B cell (primary cell): ENCODE results near the gene KLC4. TPM values are rescaled to one million over a fixed set of nuclear protein-coding genes. Genes with fewer than 3 reads are reported as not detected.

Experiments
- ATAC-seq: fragments of 200-7000 bp; cut with Tn5 transposase; one replicate; pipeline ENCODE4 v1.10.0; 2021; ENCODE audit warnings: low read depth, mild to moderate bottlenecking, moderate number of reproducible peaks, moderate library complexity
- CTCF ChIA-PET: fragments of 350-600 bp; sonication (Branson Sonifier 250); formaldehyde crosslinking; loops from one replicate; lab custom pipeline; 2021; ENCODE audit warnings: antibody characterized with exemption, inconsistent platforms; lab: Charles Lee
- POLR2A ChIA-PET: fragments of 350-600 bp; sonication (Branson Sonifier 250); formaldehyde crosslinking; loops from one replicate; lab custom pipeline; 2021; ENCODE audit warnings: antibody characterized with exemption; lab: Charles Lee
- DNase-seq: peaks from one replicate; pipeline ENCODE4 v3.0.0; 2013
- H2AFZ ChIP-seq: 2 replicates; pipeline ENCODE4 v1.6.1; 2012; ENCODE audit warnings: mild to moderate bottlenecking, low read depth, low read length; ENCODE audit not compliant: insufficient read depth, poor library complexity, severe bottlenecking
- H3K27ac ChIP-seq, 2 donors: 1 replicate in 1 of 2; 2 replicates in 1 of 2; pipeline ENCODE4 v1.5.1; 2012 to 2013; ENCODE audit warnings: low read length in 2 of 2, mild to moderate bottlenecking in 2 of 2, moderate library complexity in 1 of 2
- H3K27me3 ChIP-seq, 4 experiments: fragments of 200-600 bp in 1 of 4; sonication (generic) in 1 of 4; replicated peaks in 1 of 4; 1 replicate in 2 of 4; 2 replicates in 2 of 4; pipeline versions ENCODE4 v1.6.1 to v1.7.0; 2013 to 2016; ENCODE audit warnings: low read length in 3 of 4, mild to moderate bottlenecking in 2 of 4, mixed read lengths in 1 of 4, moderate library complexity in 1 of 4; ENCODE audit not compliant: insufficient read depth in 4 of 4, control insufficient read depth in 3 of 4; ENCODE audit errors: control extremely low read depth in 1 of 4
- H3K36me3 ChIP-seq, 2 experiments: replicated peaks in 1 of 2; 1 replicate in 1 of 2; 2 replicates in 1 of 2; pipeline versions ENCODE4 v1.6.1 to v1.7.1; 2013; ENCODE audit warnings: low read length in 1 of 2; ENCODE audit not compliant: insufficient read depth in 2 of 2, control insufficient read depth in 1 of 2; ENCODE audit errors: control extremely low read depth in 1 of 2, extremely low read depth in 1 of 2
- H3K4me1 ChIP-seq, 2 donors: fragments of 200-600 bp in 1 of 2; sonication (generic) in 1 of 2; 1 replicate in 1 of 2; 2 replicates in 1 of 2; pipeline versions ENCODE4 v1.5.1 to v1.6.1; 2013 to 2017; ENCODE audit warnings: low read length in 2 of 2; ENCODE audit not compliant: control insufficient read depth in 2 of 2, insufficient read depth in 2 of 2
- H3K4me2 ChIP-seq: replicated peaks from 2 replicates; pipeline ENCODE3; 2012; ENCODE audit warnings: mild to moderate bottlenecking, low read depth, low read length; ENCODE audit not compliant: poor library complexity, severe bottlenecking
- H3K4me3 ChIP-seq, 5 experiments: fragments of 200-600 bp in 1 of 5; sonication (generic) in 1 of 5; 1 replicate in 3 of 5; 2 replicates in 2 of 5; pipeline versions ENCODE4 v1.5.1 to v1.7.0; 2011 to 2016; ENCODE audit warnings: low read length in 4 of 5, mild to moderate bottlenecking in 4 of 5, low read depth in 2 of 5, control low read depth in 1 of 5, moderate library complexity in 1 of 5; ENCODE audit not compliant: insufficient read depth in 1 of 5; ENCODE audit errors: control extremely low read depth in 1 of 5, extremely low read depth in 1 of 5
- H3K79me2 ChIP-seq: fragments of 200-600 bp; sonication (generic); one replicate; pipeline ENCODE4 v1.6.0; 2016; ENCODE audit warnings: low read length; ENCODE audit not compliant: control insufficient read depth, insufficient read depth
- H3K9ac ChIP-seq: fragments of 200-600 bp; sonication (generic); 2 replicates; pipeline ENCODE4 v1.6.1; 2017; ENCODE audit warnings: mild to moderate bottlenecking, low read length, moderate library complexity
- H3K9me3 ChIP-seq, 3 donors: one replicate each; pipeline versions ENCODE4 v1.6.1 to v1.7.1; 2013; ENCODE audit warnings: low read length in 2 of 3; ENCODE audit not compliant: control insufficient read depth in 2 of 3, insufficient read depth in 1 of 3; ENCODE audit errors: control extremely low read depth in 1 of 3
- H4K20me1 ChIP-seq: 2 replicates; pipeline ENCODE4 v1.6.0; 2012; ENCODE audit warnings: mild to moderate bottlenecking, low read length; ENCODE audit not compliant: insufficient read depth, control insufficient read depth, poor library complexity, severe bottlenecking
- H3K27ac Mint-ChIP-seq: one replicate; pipeline ENCODE4 v1.8.0; 2021; ENCODE audit warnings: mixed read lengths
- H3K27me3 Mint-ChIP-seq: one replicate; pipeline ENCODE4 v1.8.0; 2021; ENCODE audit warnings: mixed read lengths
- H3K4me1 Mint-ChIP-seq: one replicate; pipeline ENCODE4 v1.8.0; 2021; ENCODE audit warnings: mixed read lengths
- H3K4me3 Mint-ChIP-seq: one replicate; pipeline ENCODE4 v1.8.0; 2021; ENCODE audit warnings: mixed read lengths
- H3K9me3 Mint-ChIP-seq: one replicate; pipeline ENCODE4 v1.8.0; 2022; ENCODE audit warnings: mixed read lengths; ENCODE audit not compliant: insufficient read depth
- EZH2 ChIP-seq: IDR thresholded peaks from 2 replicates; pipeline ENCODE4 v1.6.1; 2012; ENCODE audit warnings: borderline replicate concordance, low read depth, mild to moderate bottlenecking, moderate library complexity, low read length; ENCODE audit not compliant: insufficient read depth, poor library complexity, severe bottlenecking
- WGBS: methylation state at CpG from one replicate; pipeline ENCODE4 v1.1.5; 2013; ENCODE audit warnings: missing lambda C conversion rate; ENCODE audit not compliant: insufficient coverage; 5-methylcytosine and 5-hydroxymethylcytosine counted together
- intact Hi-C: fragments of 100-400 bp; cut with micrococcal nuclease; formaldehyde crosslinking; loops from one replicate; pipeline ENCODE4 v1.10.0; 2022
- polyA plus RNA-seq: library from polyadenylated mRNA; depleted of rRNA; stranded (reverse); fragments of >200 nt; gene quantifications from 2 replicates; pipeline ENCODE4 v1.2.3, GENCODE V29; 2012
- total RNA-seq, 2 donors: library from RNA; stranded (reverse); fragments of 120-200 nt in 1 of 2; gene quantifications; 1 replicate in 1 of 2; 2 replicates in 1 of 2; pipeline versions ENCODE4 v1.2.3 to v1.2.4, GENCODE V29; 2013 to 2022
- TF ChIP-seq, protein P1 (sequence below): fragments of 200-600 bp; IDR thresholded peaks from one replicate; pipeline ENCODE4 v1.8.0; 2022; ENCODE audit warnings: antibody characterized with exemption, mild to moderate bottlenecking

Gene KLC4
- total and polyA plus RNA-seq, 2 donors (not counting 1 experiment from before 2014, with no cell fraction given), result 30.6 to 52.7 TPM

DNA sequence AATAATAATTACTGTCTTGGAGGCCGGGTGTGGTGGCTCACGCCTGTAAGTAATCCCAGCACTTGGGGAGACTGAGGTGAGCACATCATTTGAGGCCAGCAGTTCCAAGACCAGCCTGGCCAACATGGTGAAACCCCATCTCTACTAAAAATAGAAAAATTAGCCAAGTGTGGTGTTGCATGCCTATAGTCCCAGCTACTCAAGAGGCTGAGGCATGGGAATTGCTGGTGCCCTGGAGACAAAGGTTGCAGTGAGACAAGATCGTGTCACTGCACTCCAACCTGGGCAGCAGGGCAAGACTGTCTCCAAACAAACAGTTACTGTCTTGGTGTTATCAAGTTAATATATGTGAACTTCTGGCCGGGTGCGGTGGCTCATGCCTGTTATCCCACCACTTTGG, 33.1 kb upstream of the KLC4 start:
- Mint-ChIP-seq H3K27me3 (no peaks in the 10 kb centered on the region), H3K4me1 (peaks cover 15% of the 10 kb centered on the region), H3K9me3 (no peaks in the 10 kb centered on the region), H3K4me3 (no peak overlapping the region), H3K27ac (no peak overlapping the region)
- no peaks in the 10 kb centered on the region for H3K9me3 ChIP-seq
- no peaks in the 10 kb centered on the region for H3K27me3 ChIP-seq
- no peak overlapping the region for H2AFZ ChIP-seq
- ATAC-seq (no peak), DNase-seq (no peak)
- no peak overlapping the region for H3K27ac ChIP-seq
- WGBS, result 100% methylated on average over 2 of the region's 5 CpGs
- peaks cover 0 to 18% of the 10 kb centered on the region in 2 donors for H3K4me1 ChIP-seq
- peaks cover 0 to 51% of the 10 kb centered on the region in 2 experiments for H3K36me3 ChIP-seq
- peaks cover 15% of the 10 kb centered on the region for H4K20me1 ChIP-seq
- H3K9ac ChIP-seq, result no peak overlapping the region
- no peak overlapping the region for H3K4me3 ChIP-seq
- no peak overlapping the region for H3K4me2 ChIP-seq
- no peak for TF ChIP-seq EZH2
- TF ChIP-seq, protein P1, sequence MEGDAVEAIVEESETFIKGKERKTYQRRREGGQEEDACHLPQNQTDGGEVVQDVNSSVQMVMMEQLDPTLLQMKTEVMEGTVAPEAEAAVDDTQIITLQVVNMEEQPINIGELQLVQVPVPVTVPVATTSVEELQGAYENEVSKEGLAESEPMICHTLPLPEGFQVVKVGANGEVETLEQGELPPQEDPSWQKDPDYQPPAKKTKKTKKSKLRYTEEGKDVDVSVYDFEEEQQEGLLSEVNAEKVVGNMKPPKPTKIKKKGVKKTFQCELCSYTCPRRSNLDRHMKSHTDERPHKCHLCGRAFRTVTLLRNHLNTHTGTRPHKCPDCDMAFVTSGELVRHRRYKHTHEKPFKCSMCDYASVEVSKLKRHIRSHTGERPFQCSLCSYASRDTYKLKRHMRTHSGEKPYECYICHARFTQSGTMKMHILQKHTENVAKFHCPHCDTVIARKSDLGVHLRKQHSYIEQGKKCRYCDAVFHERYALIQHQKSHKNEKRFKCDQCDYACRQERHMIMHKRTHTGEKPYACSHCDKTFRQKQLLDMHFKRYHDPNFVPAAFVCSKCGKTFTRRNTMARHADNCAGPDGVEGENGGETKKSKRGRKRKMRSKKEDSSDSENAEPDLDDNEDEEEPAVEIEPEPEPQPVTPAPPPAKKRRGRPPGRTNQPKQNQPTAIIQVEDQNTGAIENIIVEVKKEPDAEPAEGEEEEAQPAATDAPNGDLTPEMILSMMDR, result no peak
- H3K79me2 ChIP-seq, result peaks cover 20% of the 10 kb centered on the region
- intact Hi-C loops, result no loop called here
- POLR2A ChIA-PET, result no interaction called here
- CTCF ChIA-PET, result no interaction called here

DNA sequence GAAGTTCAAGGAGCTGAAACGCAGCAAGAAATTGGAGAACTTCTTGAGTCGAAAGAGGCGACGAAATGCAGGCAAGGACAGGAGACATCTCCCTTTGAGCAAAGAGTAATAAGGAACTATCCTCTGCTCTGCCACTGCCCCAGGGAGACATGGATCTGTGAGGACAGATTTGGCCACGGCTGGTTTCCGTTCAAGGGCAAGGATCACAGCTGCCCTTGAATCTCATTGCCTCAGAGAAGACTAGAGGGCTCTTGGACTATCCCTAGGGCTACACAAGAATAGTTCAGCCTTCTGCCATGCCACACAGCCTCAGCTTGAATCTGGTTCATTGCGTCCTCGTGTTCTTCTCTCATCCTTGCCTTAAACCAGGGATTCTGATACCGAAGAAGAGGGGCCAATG, 30.3 kb upstream of the KLC4 start:
- intact Hi-C loops, result no loop called here
- H3K27me3 ChIP-seq, result no peaks in the 10 kb centered on the region
- H3K36me3 ChIP-seq, result peaks cover 0 to 61% of the 10 kb centered on the region in 2 experiments
- H4K20me1 ChIP-seq, result peaks cover 5% of the 10 kb centered on the region
- no peak overlapping the region for H3K27ac ChIP-seq
- no peaks in the 10 kb centered on the region for H3K27me3 Mint-ChIP-seq
- H3K4me1 Mint-ChIP-seq, result peaks cover 6% of the 10 kb centered on the region
- DNase-seq, result no peak
- no peak overlapping the region for H3K27ac Mint-ChIP-seq
- H3K4me3 ChIP-seq, result no peak overlapping the region
- no peaks in the 10 kb centered on the region for H3K9me3 Mint-ChIP-seq
- TF ChIP-seq, protein P1, result no peak
- ATAC-seq, result no peak
- ChIA-PET POLR2A (no interaction called here), CTCF (interaction anchor here (1.0 kb wide), 1 partner anchor 10 kb away, joined by 3 read pairs; no protein-coding TSS in a partner anchor)
- no peaks in the 10 kb centered on the region for H3K9me3 ChIP-seq
- H3K9ac ChIP-seq, result no peak overlapping the region
- no peak overlapping the region for H3K4me2 ChIP-seq
- H2AFZ ChIP-seq, result no peak overlapping the region
- H3K4me1 ChIP-seq, result peaks cover 0 to 1% of the 10 kb centered on the region in 2 donors
- H3K4me3 Mint-ChIP-seq, result no peak overlapping the region
- over 99% methylated on average over 9 of the region's 9 CpGs for WGBS
- H3K79me2 ChIP-seq, result no peaks in the 10 kb centered on the region
